Ammon's horn (tissue), 1 donor: ENCODE results near the gene ZWILCH.

Source experiments
- DNase-seq: peaks from one replicate; pipeline ENCODE4 v3.0.0-alpha.2; 2016; ENCODE audit warnings: low spot score

ZWILCH gene

DNA sequence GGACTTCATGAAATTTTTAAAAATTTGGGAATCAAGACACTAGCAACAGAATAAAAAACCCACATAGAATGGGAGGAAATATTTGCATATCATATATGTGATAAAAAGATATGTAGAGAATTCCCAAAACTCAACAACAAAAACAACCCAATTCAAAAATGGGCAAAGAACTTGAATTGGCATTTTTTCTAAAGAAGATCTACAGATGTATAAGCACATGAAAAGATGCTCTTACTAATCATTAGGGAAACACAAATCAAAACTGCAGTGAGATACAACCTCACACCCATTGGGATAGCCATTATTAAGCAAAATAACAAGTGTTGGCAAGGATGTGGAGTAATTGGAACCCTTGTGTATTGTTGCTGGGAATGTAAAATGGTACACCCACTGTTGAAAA, 50.6 kb downstream of the ZWILCH start:
- no peak for DNase-seq

DNA sequence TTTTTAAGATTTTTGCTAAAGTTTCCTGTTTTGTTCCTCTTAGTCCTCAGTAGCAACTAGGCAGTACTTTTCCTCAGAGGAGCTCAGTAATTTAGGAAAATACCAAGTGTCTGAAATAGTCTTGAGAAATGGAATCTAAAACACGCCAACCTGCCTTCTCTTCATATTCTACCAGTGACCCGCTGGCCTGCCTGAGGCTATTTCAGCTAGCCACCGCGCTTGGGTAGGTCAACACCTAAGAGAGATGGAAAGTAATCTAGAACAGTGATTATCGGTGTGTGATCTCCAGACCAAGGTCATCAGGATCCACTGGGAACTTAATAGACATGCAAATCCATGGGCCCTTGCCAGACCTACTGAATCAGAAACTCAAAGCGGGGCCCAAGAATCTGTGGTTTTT, 53.1 kb downstream of the ZWILCH start:
- no peak for DNase-seq

DNA sequence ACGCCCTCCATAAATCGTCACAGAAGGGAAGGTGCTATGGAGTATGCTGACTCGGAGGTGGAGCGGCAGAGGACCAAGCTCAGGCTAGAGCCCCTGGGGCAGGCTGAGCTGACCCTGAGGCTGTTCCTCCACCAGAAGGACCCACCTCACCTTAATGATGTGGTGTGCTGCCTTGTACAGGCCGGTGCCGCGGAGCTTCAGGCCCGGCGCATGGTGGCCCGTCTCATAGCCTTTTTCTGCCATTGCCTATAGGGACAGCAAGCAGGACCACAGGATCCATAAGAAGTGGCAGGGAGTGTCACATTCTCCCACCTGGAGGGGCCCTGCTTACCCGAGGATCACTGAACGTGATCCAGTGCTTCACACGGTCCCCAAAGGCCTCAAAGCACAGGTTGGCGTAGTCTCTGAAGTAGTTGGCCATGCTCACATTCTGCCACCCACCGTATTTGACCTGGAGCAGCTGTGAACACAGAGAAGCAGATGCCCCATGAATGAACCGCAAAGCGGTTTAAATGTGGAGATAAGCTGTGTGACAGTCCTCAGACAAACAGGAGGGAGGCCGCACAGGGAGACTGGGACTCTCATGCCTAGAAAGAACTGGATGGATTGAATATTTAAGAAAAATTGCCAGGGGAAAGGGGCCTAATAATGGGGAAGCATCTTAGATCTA, 55.9 kb downstream of the ZWILCH start:
- DNase-seq = no peak

DNA sequence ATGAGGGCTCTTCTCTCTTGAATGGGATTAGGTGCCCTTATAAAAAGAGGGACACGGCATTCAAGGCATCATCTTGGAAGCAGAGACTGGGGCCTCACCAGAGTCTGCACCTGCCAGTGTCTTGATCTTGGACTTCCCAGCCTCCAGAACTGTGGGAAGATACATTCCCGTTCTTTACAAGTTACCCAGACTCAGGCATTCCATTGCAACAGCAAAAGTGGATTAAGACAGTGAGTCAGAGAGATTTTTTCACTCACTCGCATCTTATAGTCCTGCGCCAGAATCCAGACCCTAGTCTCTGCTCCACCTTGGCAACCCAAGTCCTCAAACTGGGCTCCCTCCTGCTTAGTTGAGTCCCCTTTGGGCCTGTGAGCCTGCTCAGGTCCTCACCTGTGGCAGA, 58.0 kb downstream of the ZWILCH start:
- no peak for DNase-seq

DNA sequence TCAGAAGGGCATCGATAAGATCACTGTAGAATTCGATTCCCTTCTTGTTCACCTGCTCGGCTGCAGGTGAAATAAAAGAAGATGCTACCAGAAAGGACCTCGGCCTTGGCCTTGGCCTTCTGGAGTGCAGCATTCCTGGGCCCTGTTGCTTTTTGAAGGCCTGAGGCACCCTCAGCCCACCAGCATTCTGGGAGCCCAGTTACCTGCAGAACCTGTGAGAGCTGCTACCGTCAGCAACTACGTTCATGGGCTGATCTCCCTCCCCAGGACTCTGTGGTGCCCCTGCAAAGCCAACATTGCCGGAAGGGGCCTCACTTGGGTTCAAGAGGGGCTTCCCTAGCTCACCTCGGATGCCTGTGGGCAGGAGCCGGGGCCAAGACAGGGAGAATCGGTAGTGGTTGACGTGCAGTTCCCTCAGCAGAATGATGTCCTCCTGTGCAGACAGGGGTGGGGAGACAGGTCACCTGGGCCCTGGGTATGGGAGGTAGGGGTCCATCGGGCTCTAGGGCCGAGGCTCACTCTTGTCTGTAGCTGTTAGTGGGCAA, 58.5 kb downstream of the ZWILCH start:
- no peak for DNase-seq

DNA sequence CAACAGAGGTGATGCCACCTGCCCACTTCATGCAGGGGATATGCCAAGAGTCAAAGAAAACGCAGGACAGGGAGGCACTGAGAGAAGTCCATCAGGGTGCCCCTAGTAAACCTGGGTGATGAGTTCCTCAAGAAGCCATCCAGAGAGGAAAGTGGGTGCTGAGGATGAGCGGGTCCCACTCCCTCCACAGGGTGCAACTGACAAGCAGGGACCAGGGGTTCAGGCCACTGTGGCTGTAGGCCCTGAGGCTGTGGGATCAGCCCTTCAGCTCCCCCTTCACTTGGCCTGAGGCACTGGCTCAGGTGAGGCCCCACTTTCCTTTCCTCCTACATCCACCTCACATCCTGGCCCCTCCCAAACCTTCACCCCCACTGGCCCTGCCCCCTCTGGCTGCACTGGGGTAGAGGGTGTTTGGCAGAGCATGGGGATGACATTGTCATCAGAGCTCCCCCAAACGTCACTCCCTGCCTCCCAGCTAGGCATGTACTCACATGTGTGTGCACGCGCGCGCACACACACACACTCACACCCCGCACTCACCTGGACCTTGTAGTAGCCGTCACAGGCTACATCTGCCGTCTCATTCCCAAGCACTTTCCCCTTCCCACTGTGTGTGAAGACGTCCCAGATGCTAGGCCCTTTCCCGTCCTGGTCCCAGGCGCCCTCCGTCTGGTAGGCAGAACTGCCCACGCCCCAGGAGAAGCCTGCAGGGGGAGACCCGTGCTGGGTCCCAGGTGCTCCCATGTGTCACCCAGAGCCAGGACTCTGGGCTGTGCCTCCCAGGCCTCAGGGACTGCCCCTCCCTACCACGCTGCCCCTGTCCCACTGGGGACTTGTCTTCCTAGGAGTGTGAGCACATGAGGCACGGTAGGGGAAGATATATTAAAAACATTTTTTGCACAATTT, 59.3 kb downstream of the ZWILCH start:
- DNase-seq = no peak

DNA sequence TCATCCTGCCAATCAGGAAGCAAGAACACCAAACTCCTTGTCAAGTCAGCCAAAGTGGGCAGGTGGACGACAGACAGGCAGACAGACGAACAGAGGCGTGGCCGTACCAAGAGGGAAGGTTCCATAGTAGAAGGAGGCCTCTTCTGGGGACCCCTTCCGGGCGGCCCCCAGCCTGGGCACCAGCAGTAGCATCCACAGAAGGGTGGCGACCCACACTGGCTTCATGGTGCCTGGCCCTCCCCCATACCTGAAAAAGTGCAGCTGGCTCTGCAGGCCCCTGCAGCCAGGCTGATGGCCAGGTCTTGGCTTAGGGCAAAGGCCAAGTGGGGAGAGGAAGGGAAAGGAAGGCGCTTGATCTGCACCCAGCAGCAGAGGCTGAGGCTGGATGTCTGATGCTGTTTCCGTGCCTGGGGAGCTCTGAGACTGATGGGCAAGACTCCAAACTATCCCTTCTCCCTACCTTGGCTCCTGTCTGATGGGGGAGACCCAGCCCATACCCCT, 60.1 kb downstream of the ZWILCH start:
- DNase-seq = no peak

DNA sequence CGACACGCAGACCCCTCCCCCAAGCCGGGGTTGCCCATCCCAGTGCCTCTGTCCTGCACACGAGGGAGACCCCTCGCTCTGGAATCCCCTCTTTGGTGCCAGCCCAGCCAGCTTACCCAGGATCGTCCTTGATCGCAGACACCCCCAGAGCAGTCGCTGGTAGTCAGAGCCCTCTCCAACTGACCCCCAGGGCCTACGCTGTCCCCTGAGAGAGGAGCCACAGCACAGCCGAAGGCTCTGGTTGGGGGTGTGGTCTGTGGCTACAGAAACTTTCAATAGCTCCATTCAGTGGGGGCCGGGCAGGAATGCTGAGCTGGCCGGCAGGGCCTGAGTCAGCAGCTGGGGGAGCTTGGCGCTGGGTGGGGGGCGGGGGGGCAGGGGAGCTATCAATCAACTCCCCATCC, 60.6 kb downstream of the ZWILCH start, which contains the start of gene LCTL:
Gene LCTL, minus strand, starts transcription at position 258 of the 404 bp plus-strand sequence. CDS start 633 bp downstream, outside the sequence.
- peak; percentile 31 for DNase-seq

DNA sequence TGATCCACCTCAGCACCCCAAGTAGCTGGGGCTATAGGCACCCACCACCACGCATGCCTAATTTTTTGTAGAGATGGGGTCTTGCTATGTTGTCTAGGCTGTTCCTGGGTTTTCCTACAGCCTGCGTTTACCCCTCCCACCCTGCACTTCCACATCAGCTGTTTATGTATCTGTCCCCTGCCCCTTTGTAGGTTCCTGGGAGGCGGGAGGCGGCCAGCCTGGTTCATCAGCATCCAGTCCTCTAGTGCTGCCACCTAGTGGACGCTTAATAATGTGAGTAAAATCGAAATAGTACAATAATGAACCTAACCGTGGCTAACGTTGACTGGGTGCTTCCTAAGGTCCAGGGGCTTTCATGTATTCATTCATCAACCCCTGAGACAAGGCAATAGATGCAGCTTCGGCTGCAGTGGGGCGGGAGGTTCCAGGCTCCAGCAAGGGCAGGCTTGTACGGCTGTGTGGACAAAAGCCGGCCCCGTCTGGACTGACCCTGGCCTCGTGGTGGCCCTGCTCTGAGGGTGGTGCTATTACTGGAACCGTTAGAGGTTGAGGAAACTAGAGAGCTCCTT, 61.9 kb downstream of the ZWILCH start:
- peak; percentile 75 for DNase-seq

DNA sequence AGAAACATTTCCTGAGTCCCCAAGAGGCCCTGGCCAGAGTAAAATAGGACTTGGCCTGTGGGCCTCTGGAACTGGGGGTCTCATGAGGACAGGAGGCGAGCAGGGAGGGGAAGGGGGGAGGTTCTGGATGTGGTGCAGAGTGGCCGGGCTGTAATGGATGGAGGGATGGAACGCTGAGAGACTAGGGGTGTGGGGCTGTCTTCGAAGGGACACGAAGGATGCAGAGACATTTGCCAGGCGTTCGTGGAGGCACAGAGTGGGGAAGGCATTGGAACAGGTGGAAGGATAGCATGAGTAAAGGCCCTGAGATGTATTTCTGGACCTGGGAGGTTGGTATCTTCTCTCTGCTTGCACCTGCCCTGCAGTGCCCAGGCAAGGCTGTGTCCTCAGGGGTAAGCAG, 62.8 kb downstream of the ZWILCH start:
- no peak for DNase-seq

DNA sequence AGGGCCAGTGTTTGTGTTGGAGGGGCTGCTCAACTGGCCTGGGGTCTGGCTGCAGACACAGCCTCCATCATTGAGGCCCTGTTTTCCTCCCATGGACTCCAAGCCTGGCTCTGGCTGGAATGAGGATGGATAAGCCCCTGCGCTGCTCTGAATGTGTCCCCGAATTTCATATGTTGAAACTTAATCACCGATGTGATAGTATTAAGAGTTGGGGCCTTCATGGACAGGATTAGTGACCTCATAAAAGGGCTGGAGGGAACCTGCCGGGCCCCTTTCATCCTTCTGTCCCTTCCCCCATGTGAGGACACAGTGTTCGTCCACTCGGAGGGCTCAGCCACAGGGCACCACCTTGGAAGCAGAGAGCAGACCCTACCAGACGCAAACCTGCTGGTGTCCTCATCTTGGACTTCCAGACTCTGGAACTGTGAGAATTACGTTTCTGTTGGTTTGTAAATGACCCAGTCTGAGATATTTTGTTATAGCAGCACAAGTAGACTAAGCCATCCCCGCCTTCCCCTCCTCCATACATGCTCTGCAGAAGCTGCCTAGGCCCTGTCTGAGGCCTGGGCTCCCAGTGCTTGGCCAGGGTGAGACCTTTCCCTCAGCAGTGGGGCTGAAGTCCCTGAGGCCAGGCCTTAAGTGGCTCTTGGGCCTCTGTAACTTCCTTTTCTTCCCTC, 64.5 kb downstream of the ZWILCH start:
- DNase-seq = no peak

DNA sequence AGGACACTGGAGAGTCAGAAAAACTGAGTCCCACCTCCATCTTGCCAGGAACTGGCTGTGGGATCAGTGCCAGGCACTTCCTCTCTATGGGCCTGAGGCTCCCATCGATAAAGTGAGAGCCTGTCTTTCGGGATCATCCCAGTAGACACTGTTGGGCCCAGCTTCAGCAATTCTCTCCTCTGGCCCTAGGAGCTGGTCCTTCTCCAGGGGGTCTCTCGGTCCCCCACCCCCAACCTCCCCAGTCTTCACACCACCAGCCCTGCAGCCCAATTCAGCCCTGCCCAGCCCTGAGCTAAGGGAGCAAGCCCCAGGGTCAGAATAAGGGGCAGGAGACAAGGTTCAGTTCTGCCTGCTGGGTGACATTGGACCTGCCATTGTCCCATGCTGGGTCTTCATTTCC, 65.2 kb downstream of the ZWILCH start:
- no peak for DNase-seq

DNA sequence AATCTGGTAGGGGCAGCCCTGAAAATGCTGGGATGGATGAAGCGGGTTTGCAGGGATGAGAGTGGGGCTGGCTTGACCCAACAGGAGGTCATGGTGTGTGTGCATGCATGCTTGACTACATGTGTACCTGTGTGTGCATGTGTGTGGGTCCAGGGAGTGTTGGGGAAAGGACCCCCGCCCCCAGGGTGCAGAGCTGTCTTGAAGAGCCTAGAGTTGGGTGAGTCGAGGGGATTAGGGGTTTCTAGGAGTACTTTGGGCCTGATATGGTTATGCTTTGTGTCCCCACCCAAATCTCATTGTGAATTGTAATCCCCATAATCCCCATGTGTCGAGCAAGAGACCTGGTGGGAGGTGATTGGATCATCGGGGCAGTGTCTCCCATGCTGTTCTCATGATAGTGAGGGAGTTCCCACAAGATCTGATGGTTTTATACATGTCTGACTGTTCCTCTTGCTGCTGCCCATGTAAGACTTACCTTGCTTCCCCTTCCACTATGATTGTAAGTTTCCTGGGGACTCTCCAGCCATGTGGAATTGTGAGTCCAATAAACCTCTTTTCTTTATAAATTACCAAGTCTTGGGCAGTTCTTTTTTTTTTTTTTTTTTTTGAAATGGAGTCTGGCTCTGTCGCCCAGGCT, 65.8 kb downstream of the ZWILCH start:
- no peak for DNase-seq

DNA sequence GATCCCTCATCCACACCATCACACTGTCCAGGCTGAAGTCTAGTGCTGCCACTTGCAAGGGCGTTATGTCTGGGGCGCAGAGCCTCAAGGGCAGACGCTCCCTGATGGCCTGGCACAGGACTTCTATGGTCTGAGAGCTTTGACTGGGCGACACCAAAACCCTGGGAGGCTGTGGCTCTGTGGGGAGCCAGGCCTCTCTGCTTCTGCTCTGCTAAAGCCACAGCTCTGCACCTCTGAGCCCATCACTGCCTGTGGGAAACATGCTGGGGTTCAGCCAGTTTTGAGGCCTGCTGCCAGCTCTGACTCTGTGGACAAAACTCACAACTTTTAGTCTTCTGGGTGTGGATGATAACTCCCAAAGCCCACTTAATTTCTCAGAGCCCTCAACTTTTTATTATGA, 67.0 kb downstream of the ZWILCH start:
- no peak for DNase-seq

DNA sequence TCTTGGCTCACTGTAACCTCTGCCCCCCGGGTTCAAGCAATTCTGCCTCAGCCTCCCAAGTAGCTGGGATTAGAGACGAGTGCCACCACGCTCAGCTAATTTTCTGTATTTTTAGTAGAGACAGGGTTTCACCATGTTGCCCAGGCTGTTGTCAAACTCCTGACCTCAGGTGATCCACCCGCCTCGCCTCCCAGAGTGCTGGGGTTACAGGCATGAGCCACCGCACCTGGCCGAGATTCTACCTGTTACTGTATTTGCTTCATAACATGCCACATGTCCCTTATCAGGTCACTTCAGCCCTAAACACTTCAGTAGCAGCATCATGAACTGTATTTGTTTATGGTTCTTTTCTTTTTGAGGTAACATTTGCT, 68.2 kb downstream of the ZWILCH start:
- DNase-seq = no peak

DNA sequence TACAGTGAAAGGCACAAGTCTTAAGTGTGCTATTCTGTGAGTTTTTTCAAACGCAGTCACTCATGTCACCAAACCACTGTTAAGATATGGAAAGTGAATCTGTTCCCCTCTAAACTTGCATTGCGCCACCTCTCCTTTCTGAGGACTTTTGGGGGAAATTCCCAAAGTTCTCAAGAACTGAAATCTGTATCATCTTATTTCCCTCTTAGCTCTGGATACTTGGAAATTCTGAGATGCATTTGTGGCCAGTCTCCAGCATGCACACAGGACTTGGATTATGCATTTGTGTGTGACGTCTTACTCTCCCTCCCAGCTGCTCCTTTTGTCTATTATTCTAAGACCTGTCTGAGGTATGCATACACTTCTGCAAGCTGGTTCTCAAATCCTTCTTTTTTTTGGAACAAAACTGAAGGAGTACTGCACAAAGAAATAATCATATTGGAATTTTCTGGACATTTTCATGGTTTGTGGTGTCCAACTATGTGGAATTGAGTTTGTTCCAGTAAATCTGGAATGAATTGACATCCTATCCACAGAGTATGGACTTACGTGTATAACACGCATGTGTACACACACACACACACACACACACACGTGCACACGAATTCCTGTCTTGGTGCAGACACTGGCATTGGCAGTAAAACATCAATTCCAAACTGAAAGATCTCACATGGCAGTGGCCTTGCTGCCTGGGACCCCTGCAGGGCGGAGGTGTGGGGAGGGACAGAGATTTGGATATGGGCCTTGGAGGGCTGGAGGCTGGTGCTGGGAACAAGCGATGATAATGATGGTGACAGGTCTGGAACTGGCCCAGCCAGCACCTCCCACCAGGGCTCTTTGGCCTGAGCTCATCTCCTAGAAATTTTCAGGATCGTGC, 68.8 kb downstream of the ZWILCH start:
- DNase-seq = no peak

DNA sequence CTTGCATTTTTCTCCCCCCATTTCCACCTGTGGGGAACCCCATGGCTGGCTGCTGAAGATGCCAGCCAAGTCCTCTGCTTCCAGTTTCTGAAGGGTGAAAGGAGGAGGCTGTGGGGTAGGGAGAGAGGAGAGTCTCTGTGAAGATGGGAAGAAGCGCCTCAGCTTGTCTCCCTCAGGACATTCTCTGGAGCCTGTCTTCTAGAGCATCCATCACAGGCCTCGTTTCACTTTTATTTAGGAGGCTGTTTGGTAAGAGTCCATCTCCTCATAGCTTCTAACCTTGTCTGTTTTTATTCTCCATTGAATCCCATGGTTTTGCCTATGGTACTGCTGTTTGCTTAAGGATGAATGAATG, 69.4 kb downstream of the ZWILCH start:
- DNase-seq = no peak

DNA sequence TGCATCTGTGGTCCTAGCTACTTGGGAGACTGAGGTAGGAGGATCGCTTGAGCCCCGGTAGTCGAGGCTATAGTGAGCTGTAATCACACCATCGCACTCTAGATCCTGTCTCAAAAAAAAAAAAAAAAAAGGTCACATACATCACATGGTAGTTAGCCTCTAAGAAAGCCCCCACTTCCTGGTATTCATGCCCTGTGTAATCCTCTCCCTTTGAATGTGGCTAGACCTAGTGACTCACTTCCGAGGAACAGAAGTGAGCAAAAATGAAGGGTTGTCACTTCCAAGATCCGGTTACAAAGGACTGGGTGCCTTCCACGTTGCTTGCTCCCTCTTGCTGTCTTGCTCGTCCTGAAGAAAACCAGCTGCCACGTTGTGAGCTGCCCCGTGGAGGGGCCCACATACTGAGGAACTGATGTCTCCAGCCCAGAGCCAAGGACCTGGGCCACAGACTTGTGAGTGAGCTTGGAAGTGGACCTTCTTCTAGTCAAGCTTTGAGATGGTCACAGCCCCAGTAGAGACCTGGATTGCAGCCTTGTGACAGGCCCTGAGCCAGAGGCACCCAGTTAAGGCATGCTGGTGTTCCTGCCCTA, 73.3 kb downstream of the ZWILCH start:
- DNase-seq = no peak

DNA sequence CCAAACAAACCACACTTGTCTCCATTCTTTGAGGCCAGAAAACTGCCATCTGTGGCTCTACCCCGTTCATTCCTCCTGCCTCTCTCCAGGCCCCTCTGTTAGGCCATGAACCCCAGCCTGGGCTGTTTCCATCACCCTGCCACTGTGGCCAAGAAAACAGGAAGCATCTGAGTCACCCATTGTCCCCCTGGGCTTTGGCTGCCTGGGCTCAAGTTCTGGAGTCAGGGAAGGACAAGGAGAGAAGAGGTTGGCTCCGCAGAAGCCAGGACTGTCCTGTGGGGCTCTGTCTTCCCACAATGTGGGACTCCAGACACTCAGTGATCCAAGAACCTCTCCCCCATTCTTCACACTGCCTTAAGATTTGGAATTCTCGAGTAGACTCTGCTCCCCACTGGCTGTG, 75.5 kb downstream of the ZWILCH start:
- DNase-seq = no peak

DNA sequence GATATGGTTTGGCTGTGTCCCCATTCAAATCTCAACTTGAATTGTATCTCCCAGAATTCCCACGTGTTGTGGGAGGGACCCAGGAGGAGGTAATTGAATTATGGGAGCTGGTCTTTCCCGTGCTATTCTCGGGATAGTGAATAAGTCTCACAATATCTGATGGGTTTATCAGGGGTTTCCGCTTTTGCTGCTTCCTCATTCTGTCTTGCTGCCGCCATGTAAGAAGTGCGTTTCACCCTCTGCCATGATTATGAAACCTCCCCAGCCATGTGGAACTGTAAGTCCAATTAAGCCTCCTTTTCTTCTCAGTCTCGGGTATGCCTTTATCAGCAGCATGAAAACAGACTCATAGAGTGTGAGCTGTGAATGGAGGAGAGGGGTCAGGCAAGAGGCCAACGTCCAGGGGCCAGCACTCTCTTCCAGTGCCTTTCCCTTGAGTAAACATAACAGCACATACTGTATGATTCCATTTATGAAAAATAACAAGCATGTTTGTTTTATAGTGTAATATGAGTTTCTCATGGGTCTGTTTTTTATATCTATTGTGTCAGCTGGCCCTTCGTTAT, 76.9 kb downstream of the ZWILCH start:
- DNase-seq = no peak
